Stimulated activated CD8-positive, alpha-beta memory T cell treated with anti-CD3 and anti-CD28 coated beads, Interleukin-15, amount 100 ng/mL, for 4 hours (primary cell): ENCODE data around the gene CDKN2AIPNL.
A peak's percentile ranks its signal among the peaks of the same experiment; 100 is the strongest.

Experiments
- DNase-seq, 2 donors: peaks; one replicate each; pipeline ENCODE4 v3.0.0-alpha.2; 2020; ENCODE audit warnings: low read depth in 2 of 2

Gene CDKN2AIPNL, protein sequence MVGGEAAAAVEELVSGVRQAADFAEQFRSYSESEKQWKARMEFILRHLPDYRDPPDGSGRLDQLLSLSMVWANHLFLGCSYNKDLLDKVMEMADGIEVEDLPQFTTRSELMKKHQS

DNA sequence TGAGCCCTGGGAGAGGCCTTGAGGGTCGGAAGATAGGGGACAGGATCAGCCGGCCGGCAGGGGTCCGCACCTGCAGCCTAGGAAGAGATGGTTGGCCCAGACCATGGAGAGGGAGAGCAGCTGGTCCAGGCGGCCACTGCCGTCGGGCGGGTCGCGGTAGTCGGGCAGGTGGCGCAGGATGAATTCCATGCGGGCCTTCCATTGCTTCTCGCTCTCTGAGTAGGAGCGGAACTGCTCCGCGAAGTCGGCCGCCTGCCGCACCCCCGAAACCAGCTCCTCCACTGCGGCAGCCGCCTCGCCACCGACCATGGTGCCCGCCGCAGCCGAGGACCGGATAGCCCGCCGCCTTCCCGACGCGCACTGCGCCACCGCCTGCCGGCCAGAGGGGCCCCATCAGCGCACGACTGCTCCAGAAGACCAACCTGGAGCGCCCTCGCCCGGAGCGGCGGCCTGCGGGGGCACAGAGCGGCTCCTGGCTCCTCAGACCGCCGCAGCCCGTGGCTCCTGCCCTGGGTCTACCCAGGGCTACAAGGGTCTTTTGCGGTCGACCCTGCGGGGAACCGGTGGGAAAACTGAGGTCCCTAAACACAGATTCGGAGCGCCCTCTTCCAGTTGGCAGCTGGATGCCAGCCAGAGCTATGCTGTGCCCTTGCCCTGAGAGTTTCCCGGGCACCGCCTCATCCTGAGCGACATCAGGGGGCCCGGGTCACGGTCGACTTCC is at the start of gene CDKN2AIPNL:
CDKN2AIPNL (minus strand) TSS at position 336 of the 721 bp plus-strand sequence; CDS start at position 309, 27 bp downstream.
- peak; percentile 78 to 82 for DNase-seq

DNA sequence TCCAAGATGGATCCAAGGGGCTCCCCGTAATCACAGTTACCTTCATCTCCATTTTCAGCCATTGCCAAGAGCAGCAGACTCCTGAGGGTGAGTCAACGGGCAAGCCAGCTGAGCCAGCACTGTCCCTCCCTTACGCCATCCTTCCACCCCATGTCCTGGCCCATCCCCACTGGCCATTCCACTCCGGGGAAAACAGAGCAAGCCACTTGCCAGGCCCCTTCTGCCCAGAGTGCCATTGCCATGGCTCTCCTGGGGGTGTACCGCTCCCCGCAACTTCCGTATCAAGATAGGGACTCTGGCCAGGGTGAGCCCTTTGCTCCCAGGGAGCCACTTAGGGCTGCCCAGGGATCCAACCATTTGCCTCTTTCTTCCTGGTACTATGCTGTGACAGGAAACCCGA is 48.9 kb upstream of the CDKN2AIPNL start:
- DNase-seq, result no peak

DNA sequence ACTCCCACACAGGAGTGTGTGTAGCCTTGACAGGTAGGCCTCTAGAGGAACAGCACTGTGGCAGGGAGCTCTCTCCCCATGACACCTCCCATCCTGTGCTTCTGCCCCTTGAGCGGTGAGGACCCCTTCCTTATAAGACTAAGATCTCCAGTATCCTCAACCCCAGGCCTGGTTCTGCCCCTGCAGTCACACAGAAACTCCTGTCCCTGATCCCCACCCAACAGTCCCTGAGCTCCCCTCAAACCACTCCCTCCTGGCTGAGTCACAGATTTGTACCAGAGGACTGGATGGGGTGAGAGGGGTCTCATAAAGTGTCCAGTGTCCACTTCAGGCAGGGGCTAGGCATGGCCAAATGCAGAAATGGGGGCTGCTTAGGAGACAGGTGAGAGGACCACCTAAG is 47.8 kb upstream of the CDKN2AIPNL start:
- DNase-seq, result no peak

DNA sequence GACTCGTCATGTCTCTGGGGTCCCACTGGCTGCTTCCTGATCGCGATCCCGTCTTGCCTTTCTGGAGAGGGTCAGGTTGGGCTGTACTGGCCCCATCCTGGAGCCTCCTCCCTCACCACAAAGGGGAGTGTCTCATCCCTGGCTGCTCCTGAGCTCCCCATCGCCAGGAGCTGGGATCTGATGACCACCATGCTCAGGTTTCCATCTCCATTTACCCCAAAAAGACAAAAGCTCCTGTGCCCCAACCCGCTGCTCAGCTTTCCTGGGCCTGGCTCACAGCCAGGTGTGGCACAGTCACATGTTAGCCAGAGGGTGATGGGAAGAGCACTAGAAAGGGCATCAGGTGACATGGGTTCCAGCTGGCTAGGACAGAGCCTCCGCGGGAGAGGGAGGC is 47.3 kb upstream of the CDKN2AIPNL start:
- no peak for DNase-seq

DNA sequence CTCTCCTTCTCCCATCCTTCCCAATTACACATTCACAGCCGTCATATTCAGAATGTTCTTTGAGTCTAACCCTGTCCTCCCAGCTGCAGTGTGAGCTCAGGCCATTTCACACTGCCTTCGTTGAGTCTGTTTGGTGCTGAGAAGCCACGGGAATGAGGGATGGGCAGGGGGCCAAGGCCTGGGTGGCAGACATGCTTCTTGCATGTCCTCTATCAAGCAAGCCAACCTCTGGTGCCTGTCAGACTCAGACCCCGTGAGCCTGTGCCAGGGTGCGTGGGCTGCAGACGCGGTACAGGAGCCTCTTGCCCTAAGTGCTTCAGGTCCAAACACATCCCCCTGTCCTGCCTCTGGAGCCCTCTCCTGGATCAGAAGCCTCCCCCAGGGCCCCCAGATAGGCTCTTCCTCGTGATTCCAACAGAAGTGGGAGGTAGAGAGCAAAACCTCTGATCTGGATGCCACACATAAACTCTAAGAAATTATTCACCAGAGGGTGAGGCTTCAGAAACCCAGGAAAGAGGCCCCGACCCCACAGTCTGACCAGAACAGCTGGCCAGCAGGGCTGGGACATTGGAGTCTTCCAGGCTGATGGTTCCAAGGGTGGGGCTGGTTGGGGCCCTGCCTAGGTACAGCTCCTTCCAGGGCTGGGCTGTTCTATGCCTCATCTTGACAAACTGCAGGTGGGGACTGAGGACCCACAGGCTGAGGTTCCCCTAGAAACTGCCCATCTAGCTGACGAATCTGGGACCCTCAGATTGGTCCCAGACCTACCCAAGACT is 46.7 kb upstream of the CDKN2AIPNL start:
- no peak for DNase-seq

DNA sequence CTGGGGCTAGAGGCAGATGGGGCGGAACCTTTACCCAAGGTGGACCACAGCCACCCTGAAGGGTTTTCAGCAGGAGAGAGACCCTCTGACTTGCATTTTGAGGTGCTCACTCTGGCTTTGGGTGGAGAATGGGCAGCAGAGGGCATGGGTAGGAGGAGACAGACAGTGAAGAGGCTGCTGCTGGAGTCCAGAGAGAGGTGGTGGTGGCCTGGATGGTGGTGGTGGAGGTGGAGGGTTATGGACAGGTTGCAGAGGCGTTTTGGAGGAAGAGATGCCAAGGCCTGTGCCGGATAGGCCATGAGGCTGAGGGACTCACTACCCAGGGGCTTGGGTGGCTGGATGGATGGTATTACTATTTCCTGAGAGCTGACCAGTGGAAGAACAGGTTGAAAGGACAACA is 46.1 kb upstream of the CDKN2AIPNL start:
- no peak for DNase-seq

DNA sequence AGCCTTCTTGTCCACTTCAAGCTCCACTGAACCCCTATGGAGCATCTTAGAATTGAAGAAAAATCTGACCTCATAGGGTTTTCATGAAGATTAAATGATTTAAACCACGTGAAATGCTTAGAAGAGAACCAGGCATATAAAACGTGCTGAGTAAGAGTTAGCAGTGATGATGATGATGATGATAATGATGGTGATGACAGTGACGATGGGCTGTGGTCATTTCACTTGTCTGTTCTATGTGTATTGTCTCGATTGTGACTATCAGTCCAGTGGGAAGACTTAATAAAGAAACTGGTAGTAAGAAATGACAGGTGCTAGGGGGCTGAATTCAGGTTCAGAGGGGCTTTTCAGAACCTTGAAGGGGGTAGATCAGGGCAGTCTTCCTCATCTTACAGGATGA is 45.1 kb upstream of the CDKN2AIPNL start:
- no peak for DNase-seq

DNA sequence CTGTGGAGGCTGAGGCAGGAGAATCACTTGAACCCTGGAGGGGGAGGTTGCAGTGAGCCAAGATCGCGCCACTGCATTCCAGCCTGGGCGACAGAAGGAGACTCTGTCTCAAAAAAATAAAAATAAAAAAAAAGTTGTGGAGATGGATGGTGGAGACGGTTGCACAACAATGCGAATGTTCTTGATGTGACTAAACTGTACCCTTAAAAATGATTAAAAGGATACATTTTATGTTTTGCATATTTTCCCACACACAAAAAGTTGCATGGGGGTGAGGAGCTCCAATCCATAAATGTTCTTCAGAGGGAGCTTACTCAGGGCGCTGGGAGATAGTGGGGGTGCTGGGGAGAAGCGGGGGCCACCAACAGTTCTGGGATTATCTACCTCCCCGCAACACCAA is 43.8 kb upstream of the CDKN2AIPNL start:
- DNase-seq, result no peak

DNA sequence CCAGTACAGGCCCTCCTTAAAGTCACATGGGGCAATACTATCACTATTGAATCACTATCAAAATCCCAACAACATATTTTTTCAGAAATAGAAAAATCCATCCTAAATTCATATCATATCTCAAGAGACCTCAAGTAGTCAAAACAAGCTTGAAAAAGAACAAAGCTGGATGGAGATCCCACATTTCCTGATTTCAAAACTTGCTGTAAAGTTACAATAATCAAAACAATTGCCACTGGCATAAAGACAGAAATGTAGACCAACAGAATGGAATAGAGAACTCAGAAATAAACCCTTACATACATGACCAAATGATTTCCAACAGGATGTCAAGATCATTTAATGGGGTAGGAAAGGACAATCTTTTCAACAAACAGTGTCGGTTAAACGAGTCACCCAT is 41.3 kb upstream of the CDKN2AIPNL start:
- no peak for DNase-seq

DNA sequence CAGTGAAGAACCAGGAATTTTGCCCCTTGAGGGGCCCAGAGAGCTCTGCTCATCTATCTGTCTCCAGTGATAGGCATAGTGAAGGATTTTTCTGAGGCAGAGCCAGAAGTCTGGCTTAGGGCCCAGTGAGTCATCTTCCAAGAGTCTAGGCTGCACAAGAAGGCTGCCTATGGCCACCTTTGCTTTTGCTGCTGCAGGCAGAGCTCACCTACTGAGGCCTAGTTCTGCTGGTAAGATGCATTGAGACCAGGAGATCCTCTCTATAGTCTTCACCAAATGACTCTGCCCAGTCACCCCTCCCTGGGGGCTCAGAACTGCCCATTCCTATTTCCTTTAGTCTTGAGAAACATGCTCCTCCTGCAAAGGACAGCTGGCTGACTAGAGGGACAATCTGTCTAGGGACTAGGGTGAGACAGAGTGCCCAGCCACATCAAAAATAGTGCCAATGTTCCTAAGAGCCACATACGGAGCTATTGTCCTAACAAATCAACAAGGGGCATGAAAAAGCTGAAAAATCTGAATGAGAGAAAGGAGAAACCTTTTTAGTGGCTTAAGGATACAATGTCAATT is 40.3 kb upstream of the CDKN2AIPNL start:
- no peak for DNase-seq

DNA sequence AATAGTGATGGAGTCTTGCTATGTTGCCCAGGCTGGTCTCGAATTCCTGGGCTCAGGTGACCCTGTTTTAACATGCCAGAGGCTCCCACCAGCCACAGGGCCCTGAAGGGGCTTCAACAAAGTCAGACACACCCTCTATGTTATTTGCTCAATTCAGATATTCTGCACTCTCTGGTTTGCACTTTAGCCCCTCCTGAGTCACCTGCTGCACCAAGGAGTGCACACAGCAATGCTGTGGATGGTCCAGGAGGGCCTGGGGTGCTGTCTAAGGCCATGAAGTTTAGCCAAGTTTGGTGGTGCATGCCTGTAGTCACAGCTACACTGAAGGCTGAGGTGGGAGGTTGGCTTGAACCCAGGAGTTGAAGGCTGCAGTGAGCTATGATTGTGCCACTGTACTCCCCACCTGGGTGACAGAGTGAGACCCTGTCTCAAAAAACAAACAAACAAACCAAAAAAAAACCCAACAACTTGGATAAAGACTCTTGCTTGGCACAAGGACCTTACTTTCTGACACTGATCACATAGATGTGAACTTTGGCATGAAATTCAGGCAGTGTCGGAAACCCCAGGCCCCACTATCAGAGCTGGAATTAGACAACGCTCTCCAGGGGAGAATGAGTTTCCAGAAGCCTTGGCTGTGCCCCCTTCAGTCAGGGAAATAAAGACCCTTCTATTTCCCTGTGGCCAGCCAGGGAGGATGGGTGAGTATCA is 39.7 kb upstream of the CDKN2AIPNL start:
- DNase-seq, result no peak

DNA sequence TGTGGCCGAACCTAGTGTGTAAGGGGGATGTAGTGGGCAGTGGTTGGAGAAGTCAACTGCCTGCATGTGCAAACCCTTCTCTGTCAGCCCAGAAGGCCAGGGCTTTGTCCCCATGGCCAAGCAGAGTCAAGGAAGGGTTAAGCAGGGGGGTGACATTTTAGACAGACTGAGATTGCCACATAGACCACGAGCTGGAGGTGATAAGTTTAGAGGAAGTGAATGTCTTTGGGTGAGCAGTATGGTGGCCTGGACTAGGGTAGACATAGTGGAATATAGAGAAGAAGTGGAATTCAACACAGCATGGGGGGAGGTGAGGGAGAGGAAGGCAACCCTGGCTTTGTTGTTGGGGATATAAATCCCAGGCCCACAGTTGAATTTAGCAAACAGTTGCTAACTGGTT is 38.7 kb upstream of the CDKN2AIPNL start:
- no peak for DNase-seq

DNA sequence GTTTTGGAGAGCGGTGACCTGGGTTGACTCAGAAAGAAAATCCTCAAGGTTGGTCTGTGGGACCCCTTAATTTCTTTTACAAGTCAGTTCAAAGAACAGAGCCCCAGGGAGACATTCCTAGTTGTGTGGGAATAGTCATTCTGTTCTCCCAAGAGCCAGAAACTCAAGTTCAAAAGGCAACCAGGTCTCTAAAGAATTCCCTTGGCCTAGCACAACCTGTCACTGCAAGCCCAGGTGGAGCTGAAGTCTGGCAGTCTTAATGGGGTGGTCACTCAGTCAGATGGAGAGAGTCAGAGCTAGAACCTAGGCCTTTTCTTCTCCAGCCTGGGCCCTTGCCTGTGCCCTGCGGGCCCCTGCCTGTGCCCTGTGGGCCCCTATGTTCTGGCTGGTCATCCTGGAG is 37.5 kb upstream of the CDKN2AIPNL start:
- no peak for DNase-seq

DNA sequence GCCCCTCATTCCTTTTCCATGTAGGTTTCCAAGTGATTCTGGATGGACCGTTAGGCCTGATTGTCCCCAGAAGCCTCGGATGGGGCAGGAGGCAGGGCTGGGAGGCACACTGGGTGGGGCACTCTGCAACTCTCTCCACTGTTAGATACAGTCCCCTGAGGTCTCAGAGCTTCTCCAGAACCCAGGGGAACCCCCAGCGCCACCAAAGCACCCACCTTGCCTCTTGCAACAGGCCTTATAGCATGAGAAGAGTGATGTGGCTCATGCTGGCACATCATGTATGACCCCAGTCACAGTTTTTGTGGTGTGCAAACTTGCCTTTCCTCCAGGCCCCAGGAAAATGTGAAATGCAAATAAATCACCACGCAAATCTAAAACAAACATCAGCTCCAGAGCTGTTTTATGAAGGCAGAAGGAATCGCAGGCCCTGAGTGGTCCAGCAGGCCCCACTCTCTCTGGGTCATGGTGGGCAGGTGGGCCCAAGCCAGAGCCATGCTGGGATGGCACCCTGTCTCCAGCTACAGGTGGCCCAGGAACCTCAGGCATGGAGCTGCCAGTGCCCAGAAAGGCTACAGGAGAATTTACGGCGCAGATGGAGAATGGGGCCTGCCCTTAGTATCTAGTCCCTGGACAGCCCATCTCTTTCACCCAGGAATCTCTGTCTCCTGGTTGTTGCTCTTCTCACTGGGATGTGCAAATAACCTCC is 36.3 kb upstream of the CDKN2AIPNL start:
- DNase-seq, result no peak

DNA sequence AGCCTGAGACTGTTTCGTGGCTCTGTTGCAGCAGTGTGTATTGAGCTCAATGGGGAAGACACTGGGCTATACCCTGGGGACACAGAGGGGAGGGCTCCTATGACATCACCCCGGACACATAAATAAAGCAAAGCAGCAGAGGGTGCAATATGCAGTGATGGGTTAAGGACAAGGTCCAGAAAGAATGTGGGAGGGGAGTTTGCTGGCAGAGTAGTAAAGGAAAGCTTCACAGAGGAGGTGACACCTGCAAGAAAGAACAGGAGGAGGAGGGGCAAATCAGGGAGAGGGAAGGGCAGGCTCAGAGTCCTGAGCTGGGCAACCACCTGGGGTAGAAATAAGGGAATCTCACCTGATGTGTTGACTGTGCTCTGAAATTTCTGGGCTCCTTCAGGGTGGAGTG is 35.3 kb upstream of the CDKN2AIPNL start:
- DNase-seq, result no peak

DNA sequence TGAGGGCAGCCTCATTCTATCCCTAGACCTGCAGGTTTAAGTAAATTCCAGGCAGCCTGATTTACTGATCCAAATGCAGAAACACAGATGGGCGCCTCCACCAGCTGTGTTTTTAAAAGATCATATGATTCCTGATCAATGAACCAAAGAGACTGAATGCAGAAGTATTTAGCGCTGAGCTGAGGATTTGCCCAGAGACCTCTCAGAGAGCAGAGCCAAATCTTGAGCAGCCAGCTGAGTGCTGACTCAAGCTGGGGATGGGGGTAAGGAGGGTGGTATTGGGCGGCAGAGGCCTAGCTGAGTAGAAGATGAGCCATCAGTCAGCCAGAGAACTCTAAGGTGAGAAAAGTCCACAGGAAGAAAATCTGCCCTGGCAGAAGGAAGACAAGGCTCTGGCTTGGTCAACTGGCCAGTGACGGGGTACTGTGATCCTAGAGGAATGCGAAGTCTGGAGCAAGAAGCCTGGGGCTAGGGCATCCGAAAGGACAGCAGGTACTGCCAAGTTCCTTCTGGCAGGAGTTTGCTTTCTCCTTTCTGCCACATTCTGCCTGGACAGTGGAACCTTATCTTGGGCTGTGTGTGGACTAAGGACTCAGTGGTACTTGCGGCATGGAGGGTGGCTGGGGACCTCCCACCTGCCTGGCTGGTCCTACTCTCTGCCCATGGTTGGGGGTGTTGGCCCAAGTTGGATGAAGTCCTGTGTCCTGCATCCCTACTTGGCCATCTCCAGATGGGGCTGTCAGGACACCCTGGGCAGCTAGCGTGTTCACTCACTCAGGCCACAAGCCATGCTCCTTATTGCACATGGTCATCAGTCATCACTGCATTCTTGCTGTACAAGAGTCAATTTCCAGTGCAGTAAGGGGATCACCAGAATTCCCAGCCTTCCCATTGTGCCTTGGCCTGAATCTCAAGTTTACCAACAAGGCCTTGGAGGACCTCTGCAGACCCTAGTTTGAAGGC is 34.5 kb upstream of the CDKN2AIPNL start:
- no peak for DNase-seq

DNA sequence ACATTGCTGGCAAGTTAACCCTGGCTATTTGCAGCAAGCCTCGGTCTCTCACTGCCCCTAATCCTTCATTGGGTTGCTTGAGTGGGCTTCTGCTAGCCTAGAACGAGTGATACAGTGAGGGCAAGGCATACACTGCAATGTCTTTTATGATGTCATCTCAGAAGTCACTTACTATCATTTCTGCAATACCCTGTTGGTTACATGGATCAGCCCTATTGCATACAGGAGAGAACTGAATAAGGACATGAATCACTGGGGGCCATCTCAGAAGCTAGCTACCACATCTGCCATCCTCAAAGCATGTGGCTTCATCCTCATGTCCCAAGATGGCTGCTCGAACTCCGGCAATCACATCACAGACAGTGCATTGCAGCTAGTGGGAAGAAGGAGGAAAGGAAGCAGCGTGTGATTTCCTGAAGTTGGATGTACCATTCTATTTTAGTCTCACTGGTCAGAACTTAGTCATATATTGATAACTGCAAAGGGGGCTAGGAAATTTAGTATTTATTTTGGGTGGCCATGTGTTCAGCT is 33.3 kb upstream of the CDKN2AIPNL start:
- no peak for DNase-seq

DNA sequence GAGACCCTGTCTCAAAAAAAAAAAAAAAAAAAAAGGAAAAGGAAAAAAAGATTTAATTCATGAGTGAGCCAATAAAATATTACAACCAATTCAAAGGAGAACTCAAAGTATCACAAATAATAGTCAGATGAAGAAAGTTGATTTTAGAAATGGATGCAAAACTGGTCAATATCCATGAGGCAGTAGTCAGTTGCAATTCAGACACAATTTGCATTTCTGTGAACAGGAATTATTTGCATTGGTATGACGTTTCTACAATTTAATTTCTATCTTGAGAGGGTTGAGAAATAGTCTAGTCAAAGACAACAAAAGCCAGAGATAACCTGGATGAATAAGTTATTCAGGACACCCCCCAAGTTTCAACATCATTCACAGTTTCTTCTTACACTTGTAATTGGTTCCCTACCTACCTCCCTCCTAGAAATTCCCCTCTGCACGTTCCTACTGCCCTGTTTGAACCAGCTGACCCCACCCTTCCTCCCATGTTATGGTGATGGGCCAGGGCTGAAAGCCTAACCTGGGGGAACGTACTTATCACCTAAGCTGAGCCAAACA is 28.6 kb upstream of the CDKN2AIPNL start:
- no peak for DNase-seq

DNA sequence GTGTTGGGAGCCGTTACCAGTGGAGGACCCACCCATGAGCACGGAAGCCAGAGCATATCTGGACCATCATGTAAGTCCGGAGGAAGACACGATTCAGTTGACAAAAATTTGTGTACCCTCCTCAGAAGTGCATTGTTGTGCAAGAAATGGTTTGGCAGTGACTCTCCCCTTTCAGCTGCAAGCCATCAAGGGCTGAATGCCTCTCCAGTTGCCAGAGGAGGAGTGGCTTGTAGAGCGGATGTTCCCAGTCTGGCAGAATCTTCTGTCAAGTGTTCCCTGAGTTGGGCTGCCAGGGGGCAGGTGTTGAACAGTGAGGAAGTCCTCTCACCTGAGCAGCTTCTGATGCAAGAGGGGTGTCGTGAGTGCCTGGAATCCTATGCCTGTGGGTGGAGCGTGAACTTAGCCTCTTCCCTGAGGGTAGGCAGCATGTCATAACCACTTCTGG is 27.6 kb upstream of the CDKN2AIPNL start:
- no peak for DNase-seq

DNA sequence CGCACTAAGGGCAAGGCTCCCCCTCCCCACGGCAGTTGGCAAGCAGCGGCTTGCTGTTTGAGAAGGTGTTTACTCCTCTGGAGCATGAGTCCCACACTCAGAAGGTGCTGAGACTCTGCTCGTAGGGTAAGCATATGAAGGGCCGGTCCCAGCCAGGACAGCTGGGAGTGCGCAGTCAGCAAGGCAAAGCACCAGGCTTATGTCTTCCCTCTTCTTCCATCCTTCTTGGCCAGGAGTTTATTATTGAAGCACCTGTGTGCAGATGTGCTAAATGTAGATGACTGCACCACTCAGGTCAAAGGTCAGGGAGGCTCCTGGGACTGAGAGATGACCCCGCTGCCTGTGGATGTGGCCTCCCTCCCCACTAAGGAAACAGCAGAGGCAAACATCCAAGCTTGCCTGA is 27.0 kb upstream of the CDKN2AIPNL start:
- DNase-seq, result no peak
